ENCODE results near the gene UPF3B.

The UPF3B gene

DNA sequence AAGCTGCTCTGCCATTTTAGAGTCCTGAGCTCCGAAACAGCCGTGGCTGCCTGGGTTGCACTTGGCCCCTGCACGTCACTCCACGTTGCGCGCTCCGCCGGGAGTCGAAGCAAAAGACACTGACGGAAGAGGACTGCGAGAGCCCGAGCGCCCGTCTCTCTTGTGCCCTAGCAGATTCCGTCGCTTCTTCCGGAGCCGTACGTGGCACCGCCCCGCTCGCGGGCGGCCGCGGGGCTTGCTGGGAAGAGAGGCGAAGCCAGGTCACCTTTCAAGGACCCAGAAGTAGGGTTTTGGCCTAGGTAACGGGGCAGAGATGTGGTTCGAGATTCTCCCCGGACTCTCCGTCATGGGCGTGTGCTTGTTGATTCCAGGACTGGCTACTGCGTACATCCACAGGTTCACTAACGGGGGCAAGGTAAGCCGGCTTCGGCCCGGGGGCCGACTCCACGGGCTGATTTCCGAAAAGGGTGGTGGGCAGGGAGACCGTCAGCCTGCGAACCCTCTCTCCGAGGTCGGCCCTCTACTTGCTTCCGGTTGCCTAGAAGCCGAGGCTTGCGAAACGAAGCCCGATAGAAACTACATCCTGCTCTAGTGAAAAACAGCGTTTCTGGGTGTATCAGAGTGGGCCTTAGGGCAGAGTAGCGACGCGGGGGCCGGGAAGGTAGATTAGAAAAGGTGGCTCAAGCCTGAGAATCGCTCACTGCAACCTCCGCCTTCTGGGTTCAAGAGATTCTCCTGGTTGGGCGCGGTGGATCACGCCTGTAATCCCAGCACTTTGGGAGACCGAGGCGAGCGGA, 19.0 kb upstream of the UPF3B start, which contains the start of the genes NDUFA1 and RNF113A (continued):
- TF ChIP-seq ZNF155 (tag by site-specific recombination; IDR thresholded peaks at IDR 0.05) = no peak
- no peak for TF ChIP-seq ZNF785 (tag by site-specific recombination; IDR thresholded peaks at IDR 0.05)
- 0 out of 2 replicates have a peak, but pooled peaks have one; percentile 24 for TF ChIP-seq SP7 (tag by site-specific recombination; IDR thresholded peaks at IDR 0.05)
- TF ChIP-seq SETDB1 (IDR thresholded peaks at IDR 0.05; ENCODE audit: insufficient read length, low read length) = no peak
- TF ChIP-seq ZNF2 (tag by site-specific recombination; IDR thresholded peaks at IDR 0.05) = peak; percentile 35; the same call in 1 of the 2 replicates
- no peak for TF ChIP-seq ZNF157 (tag by site-specific recombination; IDR thresholded peaks at IDR 0.05)
- TF ChIP-seq BCL11B (tag by site-specific recombination; IDR thresholded peaks at IDR 0.05; ENCODE audit: low read depth) = peak; percentile 61; the same call in 1 of the 2 replicates
- TF ChIP-seq ZNF335 (tag by site-specific recombination; conservative IDR thresholded peaks at IDR 0.05) = peak; percentile 86
- TF ChIP-seq ZSCAN30 (tag by site-specific recombination; IDR thresholded peaks at IDR 0.05) = peak; percentile 42; the same call in 1 of the 2 replicates
- TF ChIP-seq SCRT1 (tag by site-specific recombination; IDR thresholded peaks at IDR 0.05; ENCODE audit: borderline replicate concordance) = no peak
- peak; percentile 42 for TF ChIP-seq ZNF341 (tag by site-specific recombination; IDR thresholded peaks at IDR 0.05; ENCODE audit: low read depth)
- TF ChIP-seq, protein P1, sequence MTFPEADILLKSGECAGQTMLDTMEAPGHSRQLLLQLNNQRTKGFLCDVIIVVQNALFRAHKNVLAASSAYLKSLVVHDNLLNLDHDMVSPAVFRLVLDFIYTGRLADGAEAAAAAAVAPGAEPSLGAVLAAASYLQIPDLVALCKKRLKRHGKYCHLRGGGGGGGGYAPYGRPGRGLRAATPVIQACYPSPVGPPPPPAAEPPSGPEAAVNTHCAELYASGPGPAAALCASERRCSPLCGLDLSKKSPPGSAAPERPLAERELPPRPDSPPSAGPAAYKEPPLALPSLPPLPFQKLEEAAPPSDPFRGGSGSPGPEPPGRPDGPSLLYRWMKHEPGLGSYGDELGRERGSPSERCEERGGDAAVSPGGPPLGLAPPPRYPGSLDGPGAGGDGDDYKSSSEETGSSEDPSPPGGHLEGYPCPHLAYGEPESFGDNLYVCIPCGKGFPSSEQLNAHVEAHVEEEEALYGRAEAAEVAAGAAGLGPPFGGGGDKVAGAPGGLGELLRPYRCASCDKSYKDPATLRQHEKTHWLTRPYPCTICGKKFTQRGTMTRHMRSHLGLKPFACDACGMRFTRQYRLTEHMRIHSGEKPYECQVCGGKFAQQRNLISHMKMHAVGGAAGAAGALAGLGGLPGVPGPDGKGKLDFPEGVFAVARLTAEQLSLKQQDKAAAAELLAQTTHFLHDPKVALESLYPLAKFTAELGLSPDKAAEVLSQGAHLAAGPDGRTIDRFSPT (tag by site-specific recombination; IDR thresholded peaks at IDR 0.05) = peak; percentile 77
- peak; percentile 28; the same call in 1 of the 2 replicates for TF ChIP-seq PATZ1 (tag by site-specific recombination; IDR thresholded peaks at IDR 0.05)
- TF ChIP-seq ZSCAN16 (tag by site-specific recombination; IDR thresholded peaks at IDR 0.05) = peak; percentile 70; the same call in 1 of the 2 replicates
- TF ChIP-seq ZNF394 (tag by site-specific recombination; IDR thresholded peaks at IDR 0.05; ENCODE audit: borderline replicate concordance) = peak; percentile 27; the same call in 1 of the 2 replicates
- TF ChIP-seq KLF9 (tag by site-specific recombination; IDR thresholded peaks at IDR 0.05; ENCODE audit: low read depth) = peak; percentile 44; the same call in 1 of the 2 replicates
- no peak for TF ChIP-seq ZSCAN5A (tag by site-specific recombination; IDR thresholded peaks at IDR 0.05)
- TF ChIP-seq ZFP41 (tag by site-specific recombination; IDR thresholded peaks at IDR 0.05; ENCODE audit: borderline replicate concordance) = no peak
- TF ChIP-seq PBX3 (CRISPR knock-in tag; IDR thresholded peaks at IDR 0.05) = 0 out of 2 replicates have a peak, but pooled peaks have one; percentile 33
- peak; percentile 66 for TF ChIP-seq ZEB2 (tag by site-specific recombination; IDR thresholded peaks at IDR 0.05)
- TF ChIP-seq ZNF792 (tag by site-specific recombination; IDR thresholded peaks at IDR 0.05) = no peak
- TF ChIP-seq YY1 (tag by site-specific recombination; IDR thresholded peaks at IDR 0.05) = 0 out of 2 replicates have a peak, but pooled peaks have one; percentile 10
- no peak for TF ChIP-seq ZNF280D (tag by site-specific recombination; IDR thresholded peaks at IDR 0.05)
- TF ChIP-seq ZNF610 (tag by site-specific recombination; IDR thresholded peaks at IDR 0.05; ENCODE audit: borderline replicate concordance) = peak; percentile 34; the same call in 1 of the 2 replicates
- TF ChIP-seq PRDM10 (tag by site-specific recombination; IDR thresholded peaks at IDR 0.05) = peak; percentile 40
